ENCODE measurements around the gene ZNF165.

- TF ChIP-seq CTCF (conservative IDR thresholded peaks at IDR 0.05; ENCODE audit: low read depth, low read length) (no peak), EZH2 (IDR thresholded peaks at IDR 0.05; ENCODE audit: borderline replicate concordance, low read depth, low read length, poor library complexity, severe bottlenecking) (no peak)
Observed at GRCh38 chr6:28053584-28053983, 26.8 kb upstream of the ZNF165 start.
